ENCODE results near the gene GLRX3. TPM values are rescaled to one million over a fixed set of nuclear protein-coding genes. Genes with fewer than 3 reads are reported as not detected.

GLRX3 gene
- total and polyA plus RNA-seq, 10 of the 15 experiments (the other 5 are each of a cell fraction or from before 2014, with no cell fraction given), result 94.7 to 209 (median 131) TPM

DNA sequence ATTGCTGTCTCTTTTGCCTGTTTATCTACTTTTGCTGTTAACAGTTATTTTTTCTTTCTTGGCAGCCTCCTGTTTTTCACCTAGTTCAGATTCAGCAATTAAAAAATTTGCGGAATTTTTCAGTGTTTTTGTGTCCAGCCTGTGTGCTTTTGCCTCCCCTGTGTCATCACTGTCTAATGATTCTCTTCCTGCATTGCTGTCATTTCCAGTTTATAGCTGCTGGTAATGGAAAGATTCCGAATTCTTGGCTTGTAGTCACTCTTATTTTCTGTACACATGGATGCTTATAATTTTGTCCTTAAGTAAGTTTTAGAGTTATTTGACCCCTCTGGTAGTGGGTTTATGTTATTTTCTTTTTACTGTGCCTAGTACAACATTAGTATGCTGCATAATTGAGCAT lies 25.1 kb downstream of the GLRX3 start (continued):
- TF ChIP-seq, protein P1, sequence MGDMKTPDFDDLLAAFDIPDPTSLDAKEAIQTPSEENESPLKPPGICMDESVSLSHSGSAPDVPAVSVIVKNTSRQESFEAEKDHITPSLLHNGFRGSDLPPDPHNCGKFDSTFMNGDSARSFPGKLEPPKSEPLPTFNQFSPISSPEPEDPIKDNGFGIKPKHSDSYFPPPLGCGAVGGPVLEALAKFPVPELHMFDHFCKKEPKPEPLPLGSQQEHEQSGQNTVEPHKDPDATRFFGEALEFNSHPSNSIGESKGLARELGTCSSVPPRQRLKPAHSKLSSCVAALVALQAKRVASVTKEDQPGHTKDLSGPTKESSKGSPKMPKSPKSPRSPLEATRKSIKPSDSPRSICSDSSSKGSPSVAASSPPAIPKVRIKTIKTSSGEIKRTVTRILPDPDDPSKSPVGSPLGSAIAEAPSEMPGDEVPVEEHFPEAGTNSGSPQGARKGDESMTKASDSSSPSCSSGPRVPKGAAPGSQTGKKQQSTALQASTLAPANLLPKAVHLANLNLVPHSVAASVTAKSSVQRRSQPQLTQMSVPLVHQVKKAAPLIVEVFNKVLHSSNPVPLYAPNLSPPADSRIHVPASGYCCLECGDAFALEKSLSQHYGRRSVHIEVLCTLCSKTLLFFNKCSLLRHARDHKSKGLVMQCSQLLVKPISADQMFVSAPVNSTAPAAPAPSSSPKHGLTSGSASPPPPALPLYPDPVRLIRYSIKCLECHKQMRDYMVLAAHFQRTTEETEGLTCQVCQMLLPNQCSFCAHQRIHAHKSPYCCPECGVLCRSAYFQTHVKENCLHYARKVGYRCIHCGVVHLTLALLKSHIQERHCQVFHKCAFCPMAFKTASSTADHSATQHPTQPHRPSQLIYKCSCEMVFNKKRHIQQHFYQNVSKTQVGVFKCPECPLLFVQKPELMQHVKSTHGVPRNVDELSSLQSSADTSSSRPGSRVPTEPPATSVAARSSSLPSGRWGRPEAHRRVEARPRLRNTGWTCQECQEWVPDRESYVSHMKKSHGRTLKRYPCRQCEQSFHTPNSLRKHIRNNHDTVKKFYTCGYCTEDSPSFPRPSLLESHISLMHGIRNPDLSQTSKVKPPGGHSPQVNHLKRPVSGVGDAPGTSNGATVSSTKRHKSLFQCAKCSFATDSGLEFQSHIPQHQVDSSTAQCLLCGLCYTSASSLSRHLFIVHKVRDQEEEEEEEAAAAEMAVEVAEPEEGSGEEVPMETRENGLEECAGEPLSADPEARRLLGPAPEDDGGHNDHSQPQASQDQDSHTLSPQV (IDR thresholded peaks at IDR 0.05), result no peak
- TF ChIP-seq, protein P2, sequence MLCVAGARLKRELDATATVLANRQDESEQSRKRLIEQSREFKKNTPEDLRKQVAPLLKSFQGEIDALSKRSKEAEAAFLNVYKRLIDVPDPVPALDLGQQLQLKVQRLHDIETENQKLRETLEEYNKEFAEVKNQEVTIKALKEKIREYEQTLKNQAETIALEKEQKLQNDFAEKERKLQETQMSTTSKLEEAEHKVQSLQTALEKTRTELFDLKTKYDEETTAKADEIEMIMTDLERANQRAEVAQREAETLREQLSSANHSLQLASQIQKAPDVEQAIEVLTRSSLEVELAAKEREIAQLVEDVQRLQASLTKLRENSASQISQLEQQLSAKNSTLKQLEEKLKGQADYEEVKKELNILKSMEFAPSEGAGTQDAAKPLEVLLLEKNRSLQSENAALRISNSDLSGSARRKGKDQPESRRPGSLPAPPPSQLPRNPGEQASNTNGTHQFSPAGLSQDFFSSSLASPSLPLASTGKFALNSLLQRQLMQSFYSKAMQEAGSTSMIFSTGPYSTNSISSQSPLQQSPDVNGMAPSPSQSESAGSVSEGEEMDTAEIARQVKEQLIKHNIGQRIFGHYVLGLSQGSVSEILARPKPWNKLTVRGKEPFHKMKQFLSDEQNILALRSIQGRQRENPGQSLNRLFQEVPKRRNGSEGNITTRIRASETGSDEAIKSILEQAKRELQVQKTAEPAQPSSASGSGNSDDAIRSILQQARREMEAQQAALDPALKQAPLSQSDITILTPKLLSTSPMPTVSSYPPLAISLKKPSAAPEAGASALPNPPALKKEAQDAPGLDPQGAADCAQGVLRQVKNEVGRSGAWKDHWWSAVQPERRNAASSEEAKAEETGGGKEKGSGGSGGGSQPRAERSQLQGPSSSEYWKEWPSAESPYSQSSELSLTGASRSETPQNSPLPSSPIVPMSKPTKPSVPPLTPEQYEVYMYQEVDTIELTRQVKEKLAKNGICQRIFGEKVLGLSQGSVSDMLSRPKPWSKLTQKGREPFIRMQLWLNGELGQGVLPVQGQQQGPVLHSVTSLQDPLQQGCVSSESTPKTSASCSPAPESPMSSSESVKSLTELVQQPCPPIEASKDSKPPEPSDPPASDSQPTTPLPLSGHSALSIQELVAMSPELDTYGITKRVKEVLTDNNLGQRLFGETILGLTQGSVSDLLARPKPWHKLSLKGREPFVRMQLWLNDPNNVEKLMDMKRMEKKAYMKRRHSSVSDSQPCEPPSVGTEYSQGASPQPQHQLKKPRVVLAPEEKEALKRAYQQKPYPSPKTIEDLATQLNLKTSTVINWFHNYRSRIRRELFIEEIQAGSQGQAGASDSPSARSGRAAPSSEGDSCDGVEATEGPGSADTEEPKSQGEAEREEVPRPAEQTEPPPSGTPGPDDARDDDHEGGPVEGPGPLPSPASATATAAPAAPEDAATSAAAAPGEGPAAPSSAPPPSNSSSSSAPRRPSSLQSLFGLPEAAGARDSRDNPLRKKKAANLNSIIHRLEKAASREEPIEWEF (IDR thresholded peaks at IDR 0.05; ENCODE audit: insufficient replicate concordance, low read depth, low read length), result no peak
- TF ChIP-seq NR2F1 (conservative IDR thresholded peaks at IDR 0.05), result no peak
